ENCODE results near the gene TAOK3.

TAOK3 gene

GRCh38 chr12:118109088-118109487 lies 263.6 kb downstream of the TAOK3 start:
- H3K27me3 Mint-ChIP-seq, result peaks cover 13% of the 10 kb centered on the region
- H3K9me3 Mint-ChIP-seq, result no peaks in the 10 kb centered on the region
- no peak for ATAC-seq
- no peaks in the 10 kb centered on the region for H3K36me3 Mint-ChIP-seq
- no peak overlapping the region for H3K4me3 Mint-ChIP-seq
- no peak overlapping the region for H3K27ac Mint-ChIP-seq
- peaks cover 7% of the 10 kb centered on the region for H3K4me1 Mint-ChIP-seq

- Mint-ChIP-seq H3K27me3 (peaks cover 22% of the 10 kb centered on the region), H3K4me3 (no peak overlapping the region), H3K27ac (no peak overlapping the region), H3K9me3 (no peaks in the 10 kb centered on the region), H3K36me3 (no peaks in the 10 kb centered on the region), H3K4me1 (peaks cover 15% of the 10 kb centered on the region)
- ATAC-seq, result no peak
These were observed 265.0 kb downstream of the TAOK3 start for GRCh38 chr12:118107694-118108093.

- Mint-ChIP-seq H3K27ac (no peak overlapping the region), H3K27me3 (peaks cover 25% of the 10 kb centered on the region), H3K9me3 (no peaks in the 10 kb centered on the region), H3K4me3 (no peak overlapping the region), H3K36me3 (no peaks in the 10 kb centered on the region), H3K4me1 (peaks cover 16% of the 10 kb centered on the region)
- ATAC-seq, result no peak
These were observed 265.7 kb downstream of the TAOK3 start for GRCh38 chr12:118107011-118107410.

- no peaks in the 10 kb centered on the region for H3K36me3 Mint-ChIP-seq
- peaks cover 35% of the 10 kb centered on the region for H3K27me3 Mint-ChIP-seq
- H3K4me3 Mint-ChIP-seq, result peak within 1 kb of the TSS; percentile 87
- no peaks in the 10 kb centered on the region for H3K9me3 Mint-ChIP-seq
- peaks cover 16% of the 10 kb centered on the region for H3K4me1 Mint-ChIP-seq
- peak; percentile 65 for ATAC-seq
- H3K27ac Mint-ChIP-seq, result peak within 1 kb of the TSS; percentile 57
These were observed 268.9 kb downstream of the TAOK3 start, which contains the start of gene VSIG10 for GRCh38 chr12:118103601-118104382. TSS of gene VSIG10 (minus strand) at chr12:118104011. CDS start at chr12:118103671, 340 bp downstream.

- peaks cover 39% of the 10 kb centered on the region for H3K27me3 Mint-ChIP-seq
- H3K36me3 Mint-ChIP-seq, result no peaks in the 10 kb centered on the region
- H3K9me3 Mint-ChIP-seq, result no peaks in the 10 kb centered on the region
- H3K4me3 Mint-ChIP-seq, result peak overlapping the region; percentile 87
- peaks cover 16% of the 10 kb centered on the region for H3K4me1 Mint-ChIP-seq
- H3K27ac Mint-ChIP-seq, result peak overlapping the region; percentile 57
- peak; percentile 37 for ATAC-seq
These were observed 269.5 kb downstream of the TAOK3 start for GRCh38 chr12:118103201-118103600.

GRCh38 chr12:118102609-118103008 lies 270.1 kb downstream of the TAOK3 start:
- H3K9me3 Mint-ChIP-seq, result no peaks in the 10 kb centered on the region
- peak overlapping the region; percentile 57 for H3K27ac Mint-ChIP-seq
- peak overlapping the region; percentile 87 for H3K4me3 Mint-ChIP-seq
- no peak for ATAC-seq
- peaks cover 44% of the 10 kb centered on the region for H3K27me3 Mint-ChIP-seq
- H3K4me1 Mint-ChIP-seq, result peaks cover 16% of the 10 kb centered on the region
- H3K36me3 Mint-ChIP-seq, result no peaks in the 10 kb centered on the region

- no peak for ATAC-seq
- Mint-ChIP-seq H3K4me3 (no peak overlapping the region), H3K27me3 (peaks cover 44% of the 10 kb centered on the region), H3K9me3 (no peaks in the 10 kb centered on the region), H3K36me3 (no peaks in the 10 kb centered on the region), H3K4me1 (peaks cover 16% of the 10 kb centered on the region), H3K27ac (no peak overlapping the region)
These were observed 270.6 kb downstream of the TAOK3 start for GRCh38 chr12:118102070-118102469.

GRCh38 chr12:118101051-118101450 lies 271.7 kb downstream of the TAOK3 start:
- Mint-ChIP-seq H3K4me3 (no peak overlapping the region), H3K4me1 (peaks cover 16% of the 10 kb centered on the region), H3K9me3 (no peaks in the 10 kb centered on the region), H3K27ac (no peak overlapping the region), H3K36me3 (no peaks in the 10 kb centered on the region), H3K27me3 (peaks cover 44% of the 10 kb centered on the region)
- no peak for ATAC-seq
